Sigmoid colon (tissue), 7 donors: ENCODE results near the gene TMEM132D. TPM values are rescaled to one million over a fixed set of nuclear protein-coding genes. Genes with fewer than 3 reads are reported as not detected.

ENCODE experiments used
- DNase-seq: peaks from one replicate; pipeline ENCODE4 v3.0.0-alpha.2; 2019
- H3K27ac ChIP-seq, 4 donors: fragments of 200-600 bp; sonication (generic); one replicate each; pipeline ENCODE4 v1.5.1; 2016 to 2019; ENCODE audit warnings: mild to moderate bottlenecking in 1 of 4
- H3K27me3 ChIP-seq, 3 donors: fragments of 200-600 bp; sonication (generic); one replicate each; pipeline ENCODE4 v1.5.1; 2019; ENCODE audit warnings: mild to moderate bottlenecking in 1 of 3
- H3K36me3 ChIP-seq, 4 donors: fragments of 200-600 bp; sonication (generic); one replicate each; pipeline ENCODE4 v1.5.1; 2016 to 2019
- H3K4me1 ChIP-seq, 4 donors: fragments of 200-600 bp; sonication (generic); one replicate each; pipeline ENCODE4 v1.5.1; 2017 to 2019
- H3K4me3 ChIP-seq, 4 donors: fragments of 200-600 bp; sonication (generic); one replicate each; pipeline ENCODE4 v1.5.1; 2017 to 2019; ENCODE audit warnings: mild to moderate bottlenecking in 2 of 4, moderate library complexity in 1 of 4
- H3K9me3 ChIP-seq, 4 donors: fragments of 200-600 bp in 3 of 4; sonication (generic) in 3 of 4; one replicate each; pipeline versions ENCODE4 v1.5.1 to v1.6.1; 2013 to 2019
- CTCF ChIP-seq, 4 experiments: fragments of 450-650 bp in 3 of 4; fragments of 200-600 bp in 1 of 4; IDR thresholded peaks; one replicate each; pipeline ENCODE4 v1.5.1; 2016 to 2019; ENCODE audit warnings: antibody characterized with exemption in 4 of 4, mild to moderate bottlenecking in 3 of 4, moderate library complexity in 2 of 4
- EP300 ChIP-seq, 4 donors: sonication (generic); formaldehyde crosslinking; IDR thresholded peaks; one replicate each; pipeline ENCODE4 v1.6.1; 2017; ENCODE audit warnings: antibody characterized with exemption in 4 of 4
- POLR2A ChIP-seq, 2 donors: fragments of 450-650 bp; IDR thresholded peaks; one replicate each; pipeline ENCODE4 v1.6.1; 2016; ENCODE audit warnings: antibody characterized with exemption in 2 of 2, mild to moderate bottlenecking in 2 of 2, moderate library complexity in 2 of 2
- POLR2AphosphoS5 ChIP-seq, 4 donors: sonication (generic); formaldehyde crosslinking; IDR thresholded peaks; one replicate each; pipeline ENCODE4 v1.6.1; 2017; ENCODE audit warnings: antibody characterized with exemption in 4 of 4
- WGBS, 2 donors: extraction: QIAGEN DNeasy Blood & Tissue Kit; methylation state at CpG; one replicate each; pipeline ENCODE4 v1.1.7; 2013; 5-methylcytosine and 5-hydroxymethylcytosine counted together
- intact Hi-C: fragments of 100-400 bp; cut with DNase I; formaldehyde crosslinking; loops from one replicate; pipeline ENCODE4 v1.15.1; 2023
- polyA plus RNA-seq, 3 donors: library from polyadenylated mRNA; stranded (reverse); fragments of 200-250 nt; gene quantifications; one replicate each; pipeline ENCODE4 v1.2.3, GENCODE V29; 2013
- total RNA-seq, 4 donors: library from RNA; depleted of rRNA; stranded (reverse); fragments of >200 nt; gene quantifications; one replicate each; pipeline ENCODE4 v1.1.0, GENCODE V29; 2016
- donor health status: healthy with polysubstance abuse.
- donor health status: Bipolar disorder and iron deficiency.
- donor health status: healthy.

TMEM132D gene
- total and polyA plus RNA-seq, 7 donors, result under 0.01 to 0.03 (median under 0.01) TPM; not detected in 3

- H3K9me3 ChIP-seq, result no peaks in the 10 kb centered on the region
- WGBS, 2 donors, result 17 to 55% methylated on average over 13 of the region's 13 CpGs
- no peak overlapping the region for H3K27ac ChIP-seq
- intact Hi-C loops, result no loop called here
- H3K27me3 ChIP-seq, result no peaks in the 10 kb centered on the region
- no peak for DNase-seq
- no peaks in the 10 kb centered on the region for H3K36me3 ChIP-seq
- TF ChIP-seq CTCF (IDR thresholded peaks at IDR 0.05) (no peak), EP300 (IDR thresholded peaks at IDR 0.05) (no peak), POLR2AphosphoS5 (IDR thresholded peaks at IDR 0.05) (no peak), POLR2A (IDR thresholded peaks at IDR 0.05) (no peak)
- H3K4me1 ChIP-seq, result no peaks in the 10 kb centered on the region
- no peak overlapping the region for H3K4me3 ChIP-seq
Observed at GRCh38 chr12:129530984-129531383, 372.8 kb downstream of the TMEM132D start.

- Histone ChIP-seq H3K4me3 (no peak overlapping the region), H3K9me3 (no peaks in the 10 kb centered on the region), H3K27me3 (no peaks in the 10 kb centered on the region), H3K27ac (no peak overlapping the region), H3K4me1 (no peaks in the 10 kb centered on the region), H3K36me3 (no peaks in the 10 kb centered on the region)
- intact Hi-C loops, result no loop called here
- 38 to 70% methylated on average over 6 of the region's 6 CpGs for WGBS, 2 donors
- TF ChIP-seq POLR2AphosphoS5 (IDR thresholded peaks at IDR 0.05) (no peak), EP300 (IDR thresholded peaks at IDR 0.05) (no peak), CTCF (IDR thresholded peaks at IDR 0.05) (no peak), POLR2A (IDR thresholded peaks at IDR 0.05) (no peak)
- no peak for DNase-seq
Observed at GRCh38 chr12:129530517-129530916, 373.3 kb downstream of the TMEM132D start.

GRCh38 chr12:129527506-129527905 is 376.3 kb downstream of the TMEM132D start:
- H3K9me3 ChIP-seq, result no peaks in the 10 kb centered on the region
- no peak overlapping the region for H3K4me3 ChIP-seq
- intact Hi-C loops, result no loop called here
- H3K36me3 ChIP-seq, result no peaks in the 10 kb centered on the region
- 74 to 75% methylated on average over 3 of the region's 3 CpGs for WGBS, 2 donors
- DNase-seq, result no peak
- H3K4me1 ChIP-seq, result no peaks in the 10 kb centered on the region
- TF ChIP-seq CTCF (IDR thresholded peaks at IDR 0.05) (no peak), EP300 (IDR thresholded peaks at IDR 0.05) (no peak), POLR2A (IDR thresholded peaks at IDR 0.05) (no peak), POLR2AphosphoS5 (IDR thresholded peaks at IDR 0.05) (no peak)
- H3K27ac ChIP-seq, result no peak overlapping the region
- H3K27me3 ChIP-seq, result no peaks in the 10 kb centered on the region

DNA sequence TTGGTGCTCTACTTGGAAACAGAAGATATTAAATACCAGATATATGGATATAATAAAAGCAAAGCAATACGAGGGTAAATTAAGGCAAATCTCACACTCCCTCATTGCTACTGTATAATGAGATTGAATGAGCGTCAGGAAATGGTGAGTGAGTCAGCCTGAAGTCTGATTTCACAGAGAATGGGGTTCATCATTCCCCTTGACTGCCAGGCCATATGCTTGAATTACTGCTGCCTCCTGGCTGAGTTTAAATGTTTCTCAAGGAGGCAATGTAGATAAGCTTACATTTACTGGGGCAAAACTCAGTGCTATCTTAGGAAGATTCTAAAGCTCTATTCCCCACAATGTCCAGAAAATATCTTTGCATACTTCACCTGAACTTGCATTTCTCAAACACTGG is 380.2 kb downstream of the TMEM132D start:
- TF ChIP-seq POLR2AphosphoS5 (IDR thresholded peaks at IDR 0.05) (no peak), CTCF (IDR thresholded peaks at IDR 0.05) (no peak), POLR2A (IDR thresholded peaks at IDR 0.05) (no peak), EP300 (IDR thresholded peaks at IDR 0.05) (no peak)
- Histone ChIP-seq H3K27ac (no peak overlapping the region), H3K36me3 (no peaks in the 10 kb centered on the region), H3K9me3 (no peaks in the 10 kb centered on the region), H3K4me3 (no peak overlapping the region), H3K4me1 (no peaks in the 10 kb centered on the region), H3K27me3 (no peaks in the 10 kb centered on the region)
- no peak for DNase-seq
- WGBS, 2 donors, result 83 to 86% methylated on average over 2 of the region's 2 CpGs
- intact Hi-C loops, result no loop called here

DNA sequence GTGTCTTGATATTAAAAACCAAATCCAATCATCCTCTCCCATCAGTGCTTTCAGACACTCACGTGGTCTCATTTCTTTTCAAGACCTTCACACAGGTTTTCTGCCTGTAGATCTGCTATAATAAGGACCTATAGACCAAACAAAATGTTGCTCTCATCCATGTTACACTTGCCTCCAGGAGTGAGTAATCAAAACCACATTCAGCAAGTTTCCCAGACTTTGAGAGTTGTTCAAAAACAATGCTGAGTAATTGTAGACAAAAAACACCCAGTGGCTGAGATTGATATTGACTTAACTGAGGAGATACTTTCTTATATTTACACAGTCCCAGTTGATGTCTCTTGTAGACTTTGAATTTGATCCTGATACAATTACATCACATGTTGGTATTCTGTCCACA is 383.1 kb downstream of the TMEM132D start:
- no peaks in the 10 kb centered on the region for H3K4me1 ChIP-seq

More for the DNA sequence above, 383.1 kb downstream of the TMEM132D start:
- TF ChIP-seq POLR2A (IDR thresholded peaks at IDR 0.05) (no peak), POLR2AphosphoS5 (IDR thresholded peaks at IDR 0.05) (no peak), CTCF (IDR thresholded peaks at IDR 0.05) (no peak), EP300 (IDR thresholded peaks at IDR 0.05) (no peak)
- no peaks in the 10 kb centered on the region for H3K27me3 ChIP-seq
- DNase-seq, result no peak
- no peak overlapping the region for H3K27ac ChIP-seq
- intact Hi-C loops, result no loop called here
- H3K4me3 ChIP-seq, result no peak overlapping the region
- H3K9me3 ChIP-seq, result peaks cover 0 to 6% (median 0%) of the 10 kb centered on the region in 4 donors
- no peaks in the 10 kb centered on the region for H3K36me3 ChIP-seq
- 73 to 85% methylated on average over 1 of the region's 1 CpG for WGBS, 2 donors
